WTC11 (cell line): ENCODE results near the gene GRK7. TPM values are rescaled to one million over a fixed set of nuclear protein-coding genes. Genes with fewer than 3 reads are reported as not detected.

ENCODE experiments used
- ATAC-seq: fragments of 200-7000 bp; cut with Tn5 transposase; 2 replicates; pipeline ENCODE4 v1.10.0; 2021; ENCODE audit warnings: mild to moderate bottlenecking, moderate library complexity
- CTCF ChIA-PET: fragments of 300-600 bp; sonication (Branson Sonifier 250); formaldehyde crosslinking; loops from one replicate; lab custom pipeline; 2021; ENCODE audit warnings: antibody characterized with exemption; lab: Charles Lee
- POLR2A ChIA-PET: fragments of 350-600 bp; sonication (Branson Sonifier 250); formaldehyde crosslinking; loops from one replicate; lab custom pipeline; 2021; ENCODE audit warnings: antibody characterized with exemption; lab: Charles Lee
- DNase-seq: peaks from one replicate; pipeline ENCODE4 v3.0.0; 2021; ENCODE audit warnings: low spot score
- H3K27ac Mint-ChIP-seq: 2 replicates; pipeline ENCODE4 v1.8.0; 2021; ENCODE audit warnings: mixed read lengths
- H3K27me3 Mint-ChIP-seq: 2 replicates; pipeline ENCODE4 v1.8.0; 2021; ENCODE audit warnings: low read depth, mild to moderate bottlenecking, moderate library complexity, mixed read lengths
- H3K36me3 Mint-ChIP-seq: 2 replicates; pipeline ENCODE4 v1.8.0; 2021; ENCODE audit warnings: mixed read lengths
- H3K4me1 Mint-ChIP-seq: 2 replicates; pipeline ENCODE4 v1.8.0; 2022; ENCODE audit warnings: mixed read lengths
- H3K4me3 Mint-ChIP-seq: 2 replicates; pipeline ENCODE4 v1.8.0; 2021; ENCODE audit warnings: mild to moderate bottlenecking, moderate library complexity, mixed read lengths
- H3K9me3 Mint-ChIP-seq: 2 replicates; pipeline ENCODE4 v1.8.0; 2021; ENCODE audit warnings: mixed read lengths
- AR ChIP-seq: fragments of 250-450 bp; sonication (Bioruptor Pico); IDR thresholded peaks from 2 replicates; pipeline ENCODE4 v1.9.0; 2021; ENCODE audit warnings: mild to moderate bottlenecking
- ATF3 ChIP-seq: sonication (generic); formaldehyde crosslinking; conservative IDR thresholded peaks from 2 replicates; pipeline ENCODE4 v1.8.1; 2022; ENCODE audit warnings: mild to moderate bottlenecking, missing genetic modification reagents
- ELF4 ChIP-seq: sonication (generic); formaldehyde crosslinking; IDR thresholded peaks from 2 replicates; pipeline ENCODE4 v1.8.1; 2022; ENCODE audit warnings: low read depth, mild to moderate bottlenecking, moderate library complexity, missing genetic modification reagents
- NFATC4 ChIP-seq: fragments of 250-450 bp; sonication (Bioruptor Pico); IDR thresholded peaks from 2 replicates; pipeline ENCODE4 v1.9.0; 2021; ENCODE audit warnings: mild to moderate bottlenecking
- NR1H2 ChIP-seq: sonication (generic); formaldehyde crosslinking; IDR thresholded peaks from 2 replicates; pipeline ENCODE4 v1.9.0; 2021; ENCODE audit warnings: mild to moderate bottlenecking, moderate library complexity, missing genetic modification reagents
- PRDM15 ChIP-seq: sonication (generic); formaldehyde crosslinking; IDR thresholded peaks from 2 replicates; pipeline ENCODE4 v1.8.0; 2022; ENCODE audit warnings: missing genetic modification reagents
- TEAD4 ChIP-seq: sonication (generic); formaldehyde crosslinking; IDR thresholded peaks from 2 replicates; pipeline ENCODE4 v1.8.0; 2022; ENCODE audit warnings: mild to moderate bottlenecking, missing genetic modification reagents
- ZBTB21 ChIP-seq: sonication (generic); formaldehyde crosslinking; IDR thresholded peaks from 2 replicates; pipeline ENCODE4 v1.8.1; 2023; ENCODE audit warnings: mild to moderate bottlenecking, missing genetic modification reagents, borderline replicate concordance
- ZNF423 ChIP-seq: fragments of 250-450 bp; sonication (Bioruptor Pico); IDR thresholded peaks from 2 replicates; pipeline ENCODE4 v2.1.2; 2022; ENCODE audit warnings: mild to moderate bottlenecking, moderate library complexity
- ZNF671 ChIP-seq: fragments of 250-450 bp; sonication (Bioruptor Pico); IDR thresholded peaks from 2 replicates; pipeline ENCODE4 v1.8.0; 2021; ENCODE audit warnings: mild to moderate bottlenecking
- total RNA-seq: library from RNA; stranded (reverse); gene quantifications from 3 replicates; pipeline ENCODE4 v1.2.3, GENCODE V29; 2021
- TF ChIP-seq, protein P1 (sequence below): sonication (generic); formaldehyde crosslinking; IDR thresholded peaks from 2 replicates; pipeline ENCODE4 v1.8.1; 2023; ENCODE audit warnings: mild to moderate bottlenecking, missing genetic modification reagents, borderline replicate concordance
- TF ChIP-seq, protein P2 (sequence below): sonication (generic); formaldehyde crosslinking; IDR thresholded peaks from 2 replicates; pipeline ENCODE4 v1.8.0; 2023; ENCODE audit warnings: missing genetic modification reagents, mild to moderate bottlenecking, borderline replicate concordance
- TF ChIP-seq, protein P3 (sequence below): sonication (generic); formaldehyde crosslinking; IDR thresholded peaks from 2 replicates; pipeline ENCODE4 v1.8.1; 2023; ENCODE audit warnings: mild to moderate bottlenecking, missing genetic modification reagents
- TF ChIP-seq, protein P4 (sequence below): fragments of 250-450 bp; sonication (Bioruptor Pico); conservative IDR thresholded peaks from 2 replicates; pipeline ENCODE4 v1.9.0; 2021; ENCODE audit warnings: mild to moderate bottlenecking

The GRK7 gene
- total RNA-seq, 1 experiment from 2014 or later, result not detected

- H3K27me3 Mint-ChIP-seq, result no peaks in the 10 kb centered on the region; the same call in 1 of the 2 replicates
Observed at GRCh38 chr3:141723255-141723654, 40.0 kb upstream of the GRK7 start.

More at GRCh38 chr3:141723255-141723654, 40.0 kb upstream of the GRK7 start:
- Mint-ChIP-seq H3K4me1 (0 out of 2 replicates have a peak, but pooled peaks cover 7% of the 10 kb centered on the region), H3K9me3 (no peaks in the 10 kb centered on the region), H3K27ac (no peak overlapping the region), H3K4me3 (no peak overlapping the region), H3K36me3 (no peaks in the 10 kb centered on the region)
- TF ChIP-seq ZNF671 (CRISPR knock-in tag), result no peak
- no peak for TF ChIP-seq ZNF423 (CRISPR knock-in tag)
- TF ChIP-seq, protein P1, sequence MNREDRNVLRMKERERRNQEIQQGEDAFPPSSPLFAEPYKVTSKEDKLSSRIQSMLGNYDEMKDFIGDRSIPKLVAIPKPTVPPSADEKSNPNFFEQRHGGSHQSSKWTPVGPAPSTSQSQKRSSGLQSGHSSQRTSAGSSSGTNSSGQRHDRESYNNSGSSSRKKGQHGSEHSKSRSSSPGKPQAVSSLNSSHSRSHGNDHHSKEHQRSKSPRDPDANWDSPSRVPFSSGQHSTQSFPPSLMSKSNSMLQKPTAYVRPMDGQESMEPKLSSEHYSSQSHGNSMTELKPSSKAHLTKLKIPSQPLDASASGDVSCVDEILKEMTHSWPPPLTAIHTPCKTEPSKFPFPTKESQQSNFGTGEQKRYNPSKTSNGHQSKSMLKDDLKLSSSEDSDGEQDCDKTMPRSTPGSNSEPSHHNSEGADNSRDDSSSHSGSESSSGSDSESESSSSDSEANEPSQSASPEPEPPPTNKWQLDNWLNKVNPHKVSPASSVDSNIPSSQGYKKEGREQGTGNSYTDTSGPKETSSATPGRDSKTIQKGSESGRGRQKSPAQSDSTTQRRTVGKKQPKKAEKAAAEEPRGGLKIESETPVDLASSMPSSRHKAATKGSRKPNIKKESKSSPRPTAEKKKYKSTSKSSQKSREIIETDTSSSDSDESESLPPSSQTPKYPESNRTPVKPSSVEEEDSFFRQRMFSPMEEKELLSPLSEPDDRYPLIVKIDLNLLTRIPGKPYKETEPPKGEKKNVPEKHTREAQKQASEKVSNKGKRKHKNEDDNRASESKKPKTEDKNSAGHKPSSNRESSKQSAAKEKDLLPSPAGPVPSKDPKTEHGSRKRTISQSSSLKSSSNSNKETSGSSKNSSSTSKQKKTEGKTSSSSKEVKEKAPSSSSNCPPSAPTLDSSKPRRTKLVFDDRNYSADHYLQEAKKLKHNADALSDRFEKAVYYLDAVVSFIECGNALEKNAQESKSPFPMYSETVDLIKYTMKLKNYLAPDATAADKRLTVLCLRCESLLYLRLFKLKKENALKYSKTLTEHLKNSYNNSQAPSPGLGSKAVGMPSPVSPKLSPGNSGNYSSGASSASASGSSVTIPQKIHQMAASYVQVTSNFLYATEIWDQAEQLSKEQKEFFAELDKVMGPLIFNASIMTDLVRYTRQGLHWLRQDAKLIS (CRISPR knock-in tag), result no peak
- no peak for TF ChIP-seq TEAD4 (CRISPR knock-in tag)
- TF ChIP-seq, protein P2, sequence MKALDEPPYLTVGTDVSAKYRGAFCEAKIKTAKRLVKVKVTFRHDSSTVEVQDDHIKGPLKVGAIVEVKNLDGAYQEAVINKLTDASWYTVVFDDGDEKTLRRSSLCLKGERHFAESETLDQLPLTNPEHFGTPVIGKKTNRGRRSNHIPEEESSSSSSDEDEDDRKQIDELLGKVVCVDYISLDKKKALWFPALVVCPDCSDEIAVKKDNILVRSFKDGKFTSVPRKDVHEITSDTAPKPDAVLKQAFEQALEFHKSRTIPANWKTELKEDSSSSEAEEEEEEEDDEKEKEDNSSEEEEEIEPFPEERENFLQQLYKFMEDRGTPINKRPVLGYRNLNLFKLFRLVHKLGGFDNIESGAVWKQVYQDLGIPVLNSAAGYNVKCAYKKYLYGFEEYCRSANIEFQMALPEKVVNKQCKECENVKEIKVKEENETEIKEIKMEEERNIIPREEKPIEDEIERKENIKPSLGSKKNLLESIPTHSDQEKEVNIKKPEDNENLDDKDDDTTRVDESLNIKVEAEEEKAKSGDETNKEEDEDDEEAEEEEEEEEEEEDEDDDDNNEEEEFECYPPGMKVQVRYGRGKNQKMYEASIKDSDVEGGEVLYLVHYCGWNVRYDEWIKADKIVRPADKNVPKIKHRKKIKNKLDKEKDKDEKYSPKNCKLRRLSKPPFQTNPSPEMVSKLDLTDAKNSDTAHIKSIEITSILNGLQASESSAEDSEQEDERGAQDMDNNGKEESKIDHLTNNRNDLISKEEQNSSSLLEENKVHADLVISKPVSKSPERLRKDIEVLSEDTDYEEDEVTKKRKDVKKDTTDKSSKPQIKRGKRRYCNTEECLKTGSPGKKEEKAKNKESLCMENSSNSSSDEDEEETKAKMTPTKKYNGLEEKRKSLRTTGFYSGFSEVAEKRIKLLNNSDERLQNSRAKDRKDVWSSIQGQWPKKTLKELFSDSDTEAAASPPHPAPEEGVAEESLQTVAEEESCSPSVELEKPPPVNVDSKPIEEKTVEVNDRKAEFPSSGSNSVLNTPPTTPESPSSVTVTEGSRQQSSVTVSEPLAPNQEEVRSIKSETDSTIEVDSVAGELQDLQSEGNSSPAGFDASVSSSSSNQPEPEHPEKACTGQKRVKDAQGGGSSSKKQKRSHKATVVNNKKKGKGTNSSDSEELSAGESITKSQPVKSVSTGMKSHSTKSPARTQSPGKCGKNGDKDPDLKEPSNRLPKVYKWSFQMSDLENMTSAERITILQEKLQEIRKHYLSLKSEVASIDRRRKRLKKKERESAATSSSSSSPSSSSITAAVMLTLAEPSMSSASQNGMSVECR, result no peak
- no peak for TF ChIP-seq NFATC4 (CRISPR knock-in tag)
- TF ChIP-seq, protein P3, sequence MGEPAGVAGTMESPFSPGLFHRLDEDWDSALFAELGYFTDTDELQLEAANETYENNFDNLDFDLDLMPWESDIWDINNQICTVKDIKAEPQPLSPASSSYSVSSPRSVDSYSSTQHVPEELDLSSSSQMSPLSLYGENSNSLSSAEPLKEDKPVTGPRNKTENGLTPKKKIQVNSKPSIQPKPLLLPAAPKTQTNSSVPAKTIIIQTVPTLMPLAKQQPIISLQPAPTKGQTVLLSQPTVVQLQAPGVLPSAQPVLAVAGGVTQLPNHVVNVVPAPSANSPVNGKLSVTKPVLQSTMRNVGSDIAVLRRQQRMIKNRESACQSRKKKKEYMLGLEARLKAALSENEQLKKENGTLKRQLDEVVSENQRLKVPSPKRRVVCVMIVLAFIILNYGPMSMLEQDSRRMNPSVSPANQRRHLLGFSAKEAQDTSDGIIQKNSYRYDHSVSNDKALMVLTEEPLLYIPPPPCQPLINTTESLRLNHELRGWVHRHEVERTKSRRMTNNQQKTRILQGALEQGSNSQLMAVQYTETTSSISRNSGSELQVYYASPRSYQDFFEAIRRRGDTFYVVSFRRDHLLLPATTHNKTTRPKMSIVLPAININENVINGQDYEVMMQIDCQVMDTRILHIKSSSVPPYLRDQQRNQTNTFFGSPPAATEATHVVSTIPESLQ (CRISPR knock-in tag), result no peak
- no peak for TF ChIP-seq PRDM15 (CRISPR knock-in tag)
- no peak for TF ChIP-seq ATF3
- no peak for TF ChIP-seq ZBTB21 (CRISPR knock-in tag)
- TF ChIP-seq, protein P4, sequence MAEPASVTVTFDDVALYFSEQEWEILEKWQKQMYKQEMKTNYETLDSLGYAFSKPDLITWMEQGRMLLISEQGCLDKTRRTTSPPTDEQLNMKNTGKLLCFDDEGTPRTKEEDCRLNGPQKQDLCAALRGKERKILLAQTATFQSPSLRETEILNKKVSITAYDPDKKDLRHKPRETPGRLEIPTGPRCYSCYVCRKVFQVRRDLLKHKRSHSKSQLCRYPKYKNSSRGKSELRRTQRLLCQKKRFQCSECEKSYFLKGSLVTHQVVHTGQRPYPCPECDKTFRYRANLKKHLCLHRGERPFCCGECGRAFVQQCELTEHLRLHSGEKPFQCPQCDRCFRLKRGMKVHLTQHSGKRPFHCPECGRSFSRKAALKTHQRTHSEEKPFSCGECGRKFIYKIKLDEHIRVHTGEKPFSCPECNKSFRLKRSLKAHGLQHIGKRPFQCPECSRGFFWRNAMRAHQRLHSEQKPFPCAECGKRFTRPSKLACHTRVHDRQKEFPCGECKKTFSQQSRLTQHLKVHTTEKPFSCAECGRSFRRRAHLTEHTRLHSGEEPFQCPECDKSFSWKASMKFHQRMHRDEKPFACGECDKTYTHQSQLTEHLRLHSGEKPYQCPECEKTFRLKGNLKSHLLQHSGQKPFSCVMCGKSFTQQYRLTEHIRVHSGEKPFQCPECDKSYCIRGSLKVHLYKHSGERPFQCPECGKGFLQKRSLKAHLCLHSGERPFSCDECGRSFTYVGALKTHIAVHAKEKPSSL (CRISPR knock-in tag), result no peak
- no peak for TF ChIP-seq ELF4 (CRISPR knock-in tag)
- no peak for TF ChIP-seq NR1H2
- TF ChIP-seq AR, result no peak
- ATAC-seq (no peak), DNase-seq (no peak)
- POLR2A ChIA-PET, result no interaction called here
- CTCF ChIA-PET, result interaction anchor here (1.6 kb wide), 1 partner anchor 78 kb away, joined by 6 read pairs; no protein-coding TSS in a partner anchor
